ENCODE data around the gene KRTAP5-3. TPM values are rescaled to one million over a fixed set of nuclear protein-coding genes. Genes with fewer than 3 reads are reported as not detected.
"Not testable (repeated sequence)": the region's sequence is repeated elsewhere in the genome, so short reads cannot be mapped to it uniquely, and the experiment has no call there.

KRTAP5-3 gene
- total RNA-seq, 1 donor from 2014 or later = not detected

DNA sequence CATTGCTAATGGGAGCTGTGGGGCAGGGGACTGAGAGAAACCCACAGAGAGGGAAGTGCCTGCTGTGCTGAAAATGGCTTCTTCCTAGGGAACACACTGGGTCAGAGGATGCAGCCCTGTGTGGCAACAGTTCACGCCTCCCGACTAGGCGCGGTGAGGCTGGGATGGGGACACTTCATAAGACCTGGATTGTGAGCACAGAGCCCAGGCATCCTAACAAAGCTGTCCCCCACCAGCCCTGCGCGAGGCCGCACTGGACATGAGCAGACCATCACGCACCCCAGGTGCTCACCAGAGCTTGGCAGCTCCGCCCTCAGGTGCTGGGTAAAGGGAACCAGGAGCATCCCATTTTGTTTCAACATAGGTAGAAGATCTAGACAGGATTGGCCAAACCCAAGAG is 15.5 kb upstream of the KRTAP5-3 start:
- DNase-seq = no peak
- Histone ChIP-seq H3K4me3 (no peak overlapping the region), H3K9me3 (no peaks in the 10 kb centered on the region), H3K27me3 (ENCODE audit: low read depth) (peaks cover 11% of the 10 kb centered on the region), H3K27ac (no peak overlapping the region), H3K36me3 (no peaks in the 10 kb centered on the region), H3K4me1 (peaks cover 2% of the 10 kb centered on the region)
- intact Hi-C loops (cut with DNase I) = no loop called here
- ATAC-seq = no peak
- TF ChIP-seq, protein P1, sequence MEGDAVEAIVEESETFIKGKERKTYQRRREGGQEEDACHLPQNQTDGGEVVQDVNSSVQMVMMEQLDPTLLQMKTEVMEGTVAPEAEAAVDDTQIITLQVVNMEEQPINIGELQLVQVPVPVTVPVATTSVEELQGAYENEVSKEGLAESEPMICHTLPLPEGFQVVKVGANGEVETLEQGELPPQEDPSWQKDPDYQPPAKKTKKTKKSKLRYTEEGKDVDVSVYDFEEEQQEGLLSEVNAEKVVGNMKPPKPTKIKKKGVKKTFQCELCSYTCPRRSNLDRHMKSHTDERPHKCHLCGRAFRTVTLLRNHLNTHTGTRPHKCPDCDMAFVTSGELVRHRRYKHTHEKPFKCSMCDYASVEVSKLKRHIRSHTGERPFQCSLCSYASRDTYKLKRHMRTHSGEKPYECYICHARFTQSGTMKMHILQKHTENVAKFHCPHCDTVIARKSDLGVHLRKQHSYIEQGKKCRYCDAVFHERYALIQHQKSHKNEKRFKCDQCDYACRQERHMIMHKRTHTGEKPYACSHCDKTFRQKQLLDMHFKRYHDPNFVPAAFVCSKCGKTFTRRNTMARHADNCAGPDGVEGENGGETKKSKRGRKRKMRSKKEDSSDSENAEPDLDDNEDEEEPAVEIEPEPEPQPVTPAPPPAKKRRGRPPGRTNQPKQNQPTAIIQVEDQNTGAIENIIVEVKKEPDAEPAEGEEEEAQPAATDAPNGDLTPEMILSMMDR (IDR thresholded peaks at IDR 0.05) = no peak

DNA sequence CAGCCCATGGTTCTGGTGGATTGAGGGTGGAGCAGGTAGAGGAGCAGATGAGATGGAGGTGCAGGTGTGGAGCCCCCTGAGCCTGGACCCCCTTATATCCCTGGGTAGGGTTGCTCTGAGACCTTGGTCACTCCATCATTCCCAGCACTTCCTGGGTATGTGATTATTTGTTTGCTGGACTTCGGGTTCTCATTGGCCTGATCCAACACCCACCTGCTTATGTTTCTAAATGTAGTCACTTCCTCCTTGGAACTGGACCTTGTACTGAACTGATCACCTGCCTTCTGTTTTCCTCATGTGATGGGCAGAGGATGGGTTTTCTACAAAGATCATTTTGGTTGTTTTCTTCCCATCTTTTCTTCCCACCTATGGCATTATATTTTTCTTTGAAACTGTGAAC is 13.8 kb upstream of the KRTAP5-3 start, which contains the start of gene KRTAP5-4:
KRTAP5-4 (minus strand) TSS at position 53 of the 400 bp plus-strand sequence; CDS start at position 8, 45 bp downstream.
- Histone ChIP-seq H3K36me3 (no peaks in the 10 kb centered on the region), H3K9me3 (no peaks in the 10 kb centered on the region), H3K27ac (no peak within 1 kb of the TSS), H3K4me1 (no peaks in the 10 kb centered on the region), H3K27me3 (ENCODE audit: low read depth) (peaks cover 11% of the 10 kb centered on the region), H3K4me3 (no peak within 1 kb of the TSS)
- DNase-seq (no peak), ATAC-seq (no peak)
- TF ChIP-seq, protein P1 (IDR thresholded peaks at IDR 0.05) = no peak
- intact Hi-C loops (cut with DNase I) = no loop called here

- H3K9me3 ChIP-seq = no peaks in the 10 kb centered on the region
- H3K27me3 ChIP-seq (ENCODE audit: low read depth) = peaks cover 32% of the 10 kb centered on the region
- H3K4me3 ChIP-seq = no peak overlapping the region
- no peak for ATAC-seq
- H3K36me3 ChIP-seq = no peaks in the 10 kb centered on the region
- H3K27ac ChIP-seq = no peak overlapping the region
- intact Hi-C loops (cut with DNase I) = no loop called here
- no peaks in the 10 kb centered on the region for H3K4me1 ChIP-seq
- TF ChIP-seq, protein P1 (IDR thresholded peaks at IDR 0.05) = no peak
- DNase-seq = no peak
Measured at GRCh38 chr11:1619449-1619848, 11.2 kb upstream of the KRTAP5-3 start.

DNA sequence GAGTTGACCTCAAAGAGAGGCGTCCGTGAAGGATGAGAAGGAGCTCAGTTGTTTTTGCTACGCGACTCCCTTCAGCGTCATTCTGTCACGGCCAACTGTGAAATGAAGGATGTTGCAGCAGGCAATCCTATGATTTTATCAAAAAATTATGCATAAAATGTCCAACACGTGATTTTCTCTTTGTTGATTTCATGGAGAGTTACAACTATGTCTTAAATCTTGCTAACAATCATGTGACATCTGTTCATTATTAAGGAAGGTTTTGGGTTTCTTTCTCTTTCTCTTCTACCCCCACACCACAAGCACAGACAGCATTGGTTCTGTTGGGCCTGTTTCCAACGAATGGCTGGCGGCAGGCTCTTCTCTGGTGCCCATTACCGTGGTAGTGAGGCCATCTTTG is 10.0 kb upstream of the KRTAP5-3 start:
- Histone ChIP-seq H3K36me3 (no peaks in the 10 kb centered on the region), H3K27me3 (ENCODE audit: low read depth) (peaks cover 32% of the 10 kb centered on the region), H3K27ac (no peak overlapping the region), H3K4me1 (no peaks in the 10 kb centered on the region), H3K9me3 (no peaks in the 10 kb centered on the region), H3K4me3 (no peak overlapping the region)
- intact Hi-C loops (cut with DNase I) = no loop called here
- no peak for DNase-seq
- ATAC-seq = no peak
- TF ChIP-seq, protein P1 (IDR thresholded peaks at IDR 0.05) = no peak

GRCh38 chr11:1607901-1608300 is 362 bp downstream of the KRTAP5-3 start:
- peaks cover 15% of the 10 kb centered on the region for H3K27me3 ChIP-seq (ENCODE audit: low read depth)
- H3K36me3 ChIP-seq; ATAC-seq; intact Hi-C loops (cut with DNase I); H3K9me3 ChIP-seq; H3K27ac ChIP-seq; DNase-seq; H3K4me3 ChIP-seq; H3K4me1 ChIP-seq: not testable (repeated sequence)

DNA sequence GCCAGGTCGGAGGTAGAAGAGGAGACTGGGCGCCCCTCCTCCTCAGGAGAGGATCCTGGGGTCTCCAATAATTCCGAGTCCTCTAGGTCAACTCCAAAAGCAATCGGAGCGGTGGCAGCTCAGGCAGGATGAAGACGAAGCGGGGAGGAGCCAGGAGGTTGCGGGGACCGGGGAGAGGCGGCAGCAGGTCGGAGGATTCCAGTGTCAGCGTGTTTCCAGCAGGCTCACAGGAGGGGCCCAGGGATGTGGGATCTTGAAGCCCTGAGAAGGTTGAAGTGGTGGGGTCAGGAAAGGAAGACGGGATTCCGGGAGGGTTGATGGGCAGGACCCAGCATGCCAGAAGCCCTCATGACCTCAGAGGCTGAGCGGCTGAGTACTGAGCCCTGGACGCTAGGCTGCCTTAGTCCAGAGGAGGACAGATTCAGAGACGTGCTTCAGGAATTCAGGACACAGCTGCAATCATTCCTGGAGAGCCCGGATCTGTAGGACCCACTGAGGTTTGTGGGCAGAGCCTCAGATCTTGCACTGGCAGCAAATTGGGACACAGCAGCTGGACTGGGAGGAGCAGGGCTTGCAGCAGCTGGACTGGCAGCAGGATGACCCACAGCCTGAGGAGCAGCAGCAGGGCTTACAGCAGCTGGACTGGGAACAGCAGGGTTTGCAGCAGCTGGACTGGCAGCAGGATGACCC is 962 bp downstream of the KRTAP5-3 start:
- H3K36me3 ChIP-seq; H3K4me1 ChIP-seq; DNase-seq; H3K4me3 ChIP-seq; intact Hi-C loops (cut with DNase I); H3K9me3 ChIP-seq; H3K27ac ChIP-seq: not testable (repeated sequence)
- peak in 1 of 2 donors; percentile 29 for ATAC-seq
- peaks cover 15% of the 10 kb centered on the region for H3K27me3 ChIP-seq (ENCODE audit: low read depth)

DNA sequence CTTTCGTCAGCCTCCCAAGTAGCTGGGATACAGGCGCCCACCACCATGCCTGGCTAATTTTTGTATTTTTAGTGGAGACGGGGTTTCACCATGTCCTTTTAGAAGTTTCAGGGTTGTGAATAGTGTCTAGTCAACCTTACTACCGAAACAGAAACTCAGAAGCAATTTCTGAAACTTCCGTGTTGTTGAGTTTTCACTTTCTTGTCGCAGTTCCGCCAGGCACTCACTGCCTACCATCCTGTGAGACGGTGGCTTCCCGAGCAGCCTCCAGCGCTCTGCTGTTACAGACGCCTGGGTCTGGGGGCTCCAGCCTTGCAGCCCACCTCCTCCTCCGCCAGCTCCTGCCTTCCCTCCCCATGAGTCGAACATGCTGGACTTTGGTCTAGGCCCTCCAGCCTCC is 2.3 kb downstream of the KRTAP5-3 start:
- H3K4me1 ChIP-seq; H3K36me3 ChIP-seq; ATAC-seq; H3K4me3 ChIP-seq; H3K27me3 ChIP-seq (ENCODE audit: low read depth); H3K9me3 ChIP-seq; intact Hi-C loops (cut with DNase I); H3K27ac ChIP-seq; DNase-seq: not testable (repeated sequence)

Measured in lower lobe of right lung (tissue), 2 donors.